Measurements from ENCODE around the gene MRPL4. TPM values are rescaled to one million over a fixed set of nuclear protein-coding genes. Genes with fewer than 3 reads are reported as not detected.

MRPL4 gene
- total and polyA plus RNA-seq, 10 of the 15 experiments (the other 5 are each of a cell fraction or from before 2014, with no cell fraction given) = 0.79 to 221 (median 112) TPM

DNA sequence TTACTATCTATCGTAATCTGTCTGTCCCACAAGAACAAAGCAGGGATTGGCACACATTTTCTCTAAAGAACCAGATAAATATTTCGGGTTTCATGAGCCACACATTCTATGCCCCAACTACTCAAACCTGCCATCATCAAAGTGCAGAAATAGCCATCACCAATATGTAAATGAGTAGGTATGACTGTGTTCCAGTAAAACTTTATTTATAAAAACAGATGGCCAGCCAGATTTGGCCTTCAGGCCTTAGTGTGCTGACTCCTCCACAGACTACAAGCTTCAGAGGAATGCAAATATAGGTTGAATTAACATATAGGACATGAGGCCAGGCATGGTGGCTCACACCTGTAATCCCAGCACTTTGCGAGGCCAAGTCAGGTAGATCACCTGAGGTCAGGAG, 48.3 kb upstream of the MRPL4 start:
- 83% methylated on average over 3 of the region's 3 CpGs for WGBS (ENCODE audit: insufficient coverage, insufficient replicate concordance, low lambda C conversion rate, missing lambda C conversion rate)
- peaks cover 3% of the 10 kb centered on the region; the same call in 1 of the 3 replicates for H3K9me3 ChIP-seq (replicated peaks; ENCODE audit: control insufficient read depth, insufficient read depth, low read length)
- no peaks in the 10 kb centered on the region for H4K20me1 ChIP-seq (ENCODE audit: control insufficient read depth, insufficient read depth)
- intact Hi-C loops (cut with micrococcal nuclease; ENCODE audit: unreplicated experiment) (no loop called here), in situ Hi-C loops (cut with MboI) (no loop called here)
- no peak overlapping the region for H3K27ac ChIP-seq (ENCODE audit: control insufficient read depth, insufficient read depth)
- TF ChIP-seq, protein P1, sequence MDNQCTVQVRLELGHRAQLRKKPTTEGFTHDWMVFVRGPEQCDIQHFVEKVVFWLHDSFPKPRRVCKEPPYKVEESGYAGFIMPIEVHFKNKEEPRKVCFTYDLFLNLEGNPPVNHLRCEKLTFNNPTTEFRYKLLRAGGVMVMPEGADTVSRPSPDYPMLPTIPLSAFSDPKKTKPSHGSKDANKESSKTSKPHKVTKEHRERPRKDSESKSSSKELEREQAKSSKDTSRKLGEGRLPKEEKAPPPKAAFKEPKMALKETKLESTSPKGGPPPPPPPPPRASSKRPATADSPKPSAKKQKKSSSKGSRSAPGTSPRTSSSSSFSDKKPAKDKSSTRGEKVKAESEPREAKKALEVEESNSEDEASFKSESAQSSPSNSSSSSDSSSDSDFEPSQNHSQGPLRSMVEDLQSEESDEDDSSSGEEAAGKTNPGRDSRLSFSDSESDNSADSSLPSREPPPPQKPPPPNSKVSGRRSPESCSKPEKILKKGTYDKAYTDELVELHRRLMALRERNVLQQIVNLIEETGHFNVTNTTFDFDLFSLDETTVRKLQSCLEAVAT (IDR thresholded peaks at IDR 0.05) = no peak
- TF ChIP-seq, protein P2, sequence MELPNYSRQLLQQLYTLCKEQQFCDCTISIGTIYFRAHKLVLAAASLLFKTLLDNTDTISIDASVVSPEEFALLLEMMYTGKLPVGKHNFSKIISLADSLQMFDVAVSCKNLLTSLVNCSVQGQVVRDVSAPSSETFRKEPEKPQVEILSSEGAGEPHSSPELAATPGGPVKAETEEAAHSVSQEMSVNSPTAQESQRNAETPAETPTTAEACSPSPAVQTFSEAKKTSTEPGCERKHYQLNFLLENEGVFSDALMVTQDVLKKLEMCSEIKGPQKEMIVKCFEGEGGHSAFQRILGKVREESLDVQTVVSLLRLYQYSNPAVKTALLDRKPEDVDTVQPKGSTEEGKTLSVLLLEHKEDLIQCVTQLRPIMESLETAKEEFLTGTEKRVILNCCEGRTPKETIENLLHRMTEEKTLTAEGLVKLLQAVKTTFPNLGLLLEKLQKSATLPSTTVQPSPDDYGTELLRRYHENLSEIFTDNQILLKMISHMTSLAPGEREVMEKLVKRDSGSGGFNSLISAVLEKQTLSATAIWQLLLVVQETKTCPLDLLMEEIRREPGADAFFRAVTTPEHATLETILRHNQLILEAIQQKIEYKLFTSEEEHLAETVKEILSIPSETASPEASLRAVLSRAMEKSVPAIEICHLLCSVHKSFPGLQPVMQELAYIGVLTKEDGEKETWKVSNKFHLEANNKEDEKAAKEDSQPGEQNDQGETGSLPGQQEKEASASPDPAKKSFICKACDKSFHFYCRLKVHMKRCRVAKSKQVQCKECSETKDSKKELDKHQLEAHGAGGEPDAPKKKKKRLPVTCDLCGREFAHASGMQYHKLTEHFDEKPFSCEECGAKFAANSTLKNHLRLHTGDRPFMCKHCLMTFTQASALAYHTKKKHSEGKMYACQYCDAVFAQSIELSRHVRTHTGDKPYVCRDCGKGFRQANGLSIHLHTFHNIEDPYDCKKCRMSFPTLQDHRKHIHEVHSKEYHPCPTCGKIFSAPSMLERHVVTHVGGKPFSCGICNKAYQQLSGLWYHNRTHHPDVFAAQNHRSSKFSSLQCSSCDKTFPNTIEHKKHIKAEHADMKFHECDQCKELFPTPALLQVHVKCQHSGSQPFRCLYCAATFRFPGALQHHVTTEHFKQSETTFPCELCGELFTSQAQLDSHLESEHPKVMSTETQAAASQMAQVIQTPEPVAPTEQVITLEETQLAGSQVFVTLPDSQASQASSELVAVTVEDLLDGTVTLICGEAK (IDR thresholded peaks at IDR 0.05; ENCODE audit: borderline replicate concordance) = peak; percentile 76
- TF ChIP-seq SPI1 (IDR thresholded peaks at IDR 0.05; ENCODE audit: borderline replicate concordance, insufficient read depth, low read depth, low read length) = no peak
- no peak overlapping the region for H3K4me2 ChIP-seq (ENCODE audit: control insufficient read depth, insufficient read depth)
- no peak overlapping the region for H2AFZ ChIP-seq (ENCODE audit: control insufficient read depth, low read depth, low read length)
- H3K4me3 ChIP-seq = no peak overlapping the region
- peaks cover 12% of the 10 kb centered on the region for H3K4me1 ChIP-seq (ENCODE audit: control insufficient read depth, insufficient read depth, low read length)
- no peak for ATAC-seq
- ChIA-PET SMC1A (ENCODE audit: uncharacterized antibody, unreplicated experiment) (no interaction called here), RAD21 (ENCODE audit: unreplicated experiment) (no interaction called here), POLR2A (no interaction called here), CTCF (no interaction called here)
- no peak for DNase-seq (ENCODE audit: low read depth, low spot score)
- H3K9ac ChIP-seq (ENCODE audit: control insufficient read depth, insufficient read depth, low read length) = no peak overlapping the region
- no peaks in the 10 kb centered on the region for H3K27me3 ChIP-seq (replicated peaks in 1 of 2; ENCODE audit: control insufficient read depth in 2 of 2, insufficient read depth in 2 of 2, low read length in 1 of 2)
- no peaks in the 10 kb centered on the region for H3K79me2 ChIP-seq (ENCODE audit: control insufficient read depth, insufficient read depth, low read length)
- no peak for FAIRE-seq
- BruUV-seq (replicated peaks) = no TSS peak
- H3K36me3 ChIP-seq (ENCODE audit: control insufficient read depth in 2 of 2, insufficient read depth in 2 of 2, low read length in 1 of 2) = no peaks in the 10 kb centered on the region

All from GM12878 (cell line).